GM23338 (cell line): ENCODE results near the gene TYW1. TPM values are rescaled to one million over a fixed set of nuclear protein-coding genes. Genes with fewer than 3 reads are reported as not detected.
"Not testable (repeated sequence)": the region's sequence is repeated elsewhere in the genome, so short reads cannot be mapped to it uniquely, and the experiment has no call there.

Experiments used
- ATAC-seq: fragments of 200-7000 bp; cut with Tn5 transposase; 3 replicates; pipeline ENCODE4 v1.9.1; 2020
- DNase-seq: peaks from one replicate; pipeline ENCODE4 v3.0.0-alpha.2; 2015; ENCODE audit warnings: low spot score
- H2AFZ ChIP-seq: fragments of 200-600 bp; sonication (generic); 2 replicates; pipeline ENCODE4 v1.8.0; 2016; ENCODE audit warnings: antibody characterized with exemption, mild to moderate bottlenecking, moderate library complexity
- H3F3A ChIP-seq: fragments of 200-600 bp; sonication (generic); replicated peaks from 2 replicates; pipeline ENCODE4 v1.8.0; 2017; ENCODE audit warnings: antibody characterized with exemption, mixed run types, low read depth
- H3K27ac ChIP-seq: fragments of 200-600 bp; sonication (generic); 2 replicates; pipeline ENCODE4 v1.6.1; 2016; ENCODE audit warnings: low read depth
- H3K27me3 ChIP-seq: fragments of 200-600 bp; sonication (generic); 2 replicates; pipeline ENCODE4 v1.8.0; 2016; ENCODE audit warnings: mild to moderate bottlenecking, mixed run types, moderate library complexity; ENCODE audit not compliant: insufficient read depth
- H3K36me3 ChIP-seq: fragments of 200-600 bp; sonication (generic); 2 replicates; pipeline ENCODE4 v1.8.0; 2016; ENCODE audit warnings: mild to moderate bottlenecking; ENCODE audit not compliant: insufficient read depth
- H3K4me1 ChIP-seq: fragments of 200-600 bp; sonication (generic); 2 replicates; pipeline ENCODE4 v1.8.0; 2016; ENCODE audit warnings: mild to moderate bottlenecking, moderate library complexity; ENCODE audit not compliant: insufficient read depth
- H3K4me2 ChIP-seq: fragments of 200-600 bp; sonication (generic); 2 replicates; pipeline ENCODE4 v1.7.1; 2017; ENCODE audit warnings: mixed run types
- H3K4me3 ChIP-seq: fragments of 200-600 bp; sonication (generic); 2 replicates; pipeline ENCODE4 v1.6.1; 2016; ENCODE audit warnings: mixed run types
- H3K79me2 ChIP-seq: fragments of 200-600 bp; sonication (generic); replicated peaks from 2 replicates; pipeline ENCODE4 v1.8.0; 2017; ENCODE audit warnings: mild to moderate bottlenecking; ENCODE audit not compliant: insufficient read depth
- H3K9me2 ChIP-seq: fragments of 200-600 bp; sonication (generic); 2 replicates; pipeline ENCODE4 v1.8.0; 2017; ENCODE audit not compliant: insufficient read depth
- H4K20me1 ChIP-seq: fragments of 200-600 bp; sonication (generic); replicated peaks from 2 replicates; pipeline ENCODE4 v1.8.0; 2017; ENCODE audit warnings: mild to moderate bottlenecking; ENCODE audit not compliant: insufficient read depth
- H3K27ac Mint-ChIP-seq: 2 replicates; pipeline ENCODE4 v1.8.0; 2020; ENCODE audit warnings: inconsistent platforms, mild to moderate bottlenecking, moderate library complexity, mixed read lengths
- H3K27me3 Mint-ChIP-seq: 3 replicates; pipeline ENCODE4 v1.8.0; 2022; ENCODE audit warnings: low read depth, mild to moderate bottlenecking, moderate library complexity, mixed read lengths, inconsistent platforms; ENCODE audit not compliant: insufficient read depth, poor library complexity
- H3K36me3 Mint-ChIP-seq: 3 replicates; pipeline ENCODE4 v1.8.0; 2021; ENCODE audit warnings: low read depth, mild to moderate bottlenecking, inconsistent platforms, moderate library complexity, mixed read lengths
- H3K4me1 Mint-ChIP-seq: 3 replicates; pipeline ENCODE4 v1.8.0; 2020; ENCODE audit warnings: mild to moderate bottlenecking, inconsistent platforms, mixed read lengths
- H3K4me3 Mint-ChIP-seq: 3 replicates; pipeline ENCODE4 v1.8.0; 2021; ENCODE audit warnings: moderate library complexity, mild to moderate bottlenecking, inconsistent platforms, mixed read lengths
- H3K9me3 Mint-ChIP-seq: 3 replicates; pipeline ENCODE4 v1.8.0; 2020; ENCODE audit warnings: moderate library complexity, mild to moderate bottlenecking, inconsistent platforms, mixed read lengths
- CREB1 ChIP-seq: fragments of 250-450 bp; sonication (Bioruptor Pico); IDR thresholded peaks from 2 replicates; pipeline ENCODE4 v1.5.0; 2020; ENCODE audit warnings: low read depth, mild to moderate bottlenecking, moderate library complexity
- EZH2 ChIP-seq: fragments of 200-600 bp; sonication (generic); IDR thresholded peaks from one replicate; pipeline ENCODE4 v1.8.0; 2017; ENCODE audit warnings: antibody characterized with exemption, mild to moderate bottlenecking, low read depth; ENCODE audit not compliant: unreplicated experiment
- EZH2phosphoT487 ChIP-seq: fragments of 200-600 bp; sonication (generic); IDR thresholded peaks from one replicate; pipeline ENCODE4 v1.8.1; 2018; ENCODE audit warnings: antibody characterized with exemption; ENCODE audit not compliant: unreplicated experiment
- JUNB ChIP-seq: IDR thresholded peaks from one replicate; pipeline ENCODE4 v1.6.1; 2016; ENCODE audit warnings: antibody characterized with exemption; ENCODE audit not compliant: unreplicated experiment
- POLR2AphosphoS5 ChIP-seq: IDR thresholded peaks from 2 replicates; pipeline ENCODE4 v1.6.1; 2016; ENCODE audit warnings: antibody characterized with exemption, low read depth
- polyA plus RNA-seq: library from polyadenylated mRNA; unstranded; fragments of >200 nt; fragmentation: Nextera tagmentation; extraction: Ambion mirVana; gene quantifications from 2 replicates; pipeline ENCODE4 v1.2.1, GENCODE V29; 2016
- total RNA-seq: library from RNA; depleted of rRNA; stranded (reverse); fragments of >200 nt; shearing (Covaris generic); gene quantifications from 2 replicates; pipeline ENCODE4 v1.2.3, GENCODE V29; 2014
- TF ChIP-seq, protein P1 (sequence below): IDR thresholded peaks from 2 replicates; pipeline ENCODE4 v1.6.1; 2016; ENCODE audit warnings: antibody characterized with exemption
- TF ChIP-seq, protein P2 (sequence below): IDR thresholded peaks from one replicate; pipeline ENCODE4 v1.6.1; 2018; ENCODE audit warnings: antibody characterized with exemption; ENCODE audit not compliant: unreplicated experiment
- TF ChIP-seq, protein P3 (sequence below): fragments of 250-450 bp; sonication (Bioruptor Pico); IDR thresholded peaks from 2 replicates; pipeline ENCODE4 v1.5.0; 2020; ENCODE audit warnings: mild to moderate bottlenecking, moderate library complexity

The TYW1 gene
- total and polyA plus RNA-seq, 2 experiments from 2014 or later, result 15.2 to 18.1 TPM

- no peaks in the 10 kb centered on the region for H3K27me3 Mint-ChIP-seq
- no peaks in the 10 kb centered on the region for H3K9me2 ChIP-seq
- no peak for DNase-seq
- no peak overlapping the region for H2AFZ ChIP-seq
- H3K36me3 Mint-ChIP-seq, result peaks cover 22% of the 10 kb centered on the region
- no peaks in the 10 kb centered on the region for H3K4me1 ChIP-seq
- no peaks in the 10 kb centered on the region for H4K20me1 ChIP-seq
- H3K4me3 Mint-ChIP-seq, result no peak overlapping the region
- H3K9me3 Mint-ChIP-seq, result no peaks in the 10 kb centered on the region
- H3K4me2 ChIP-seq, result no peak overlapping the region
- no peaks in the 10 kb centered on the region for H3F3A ChIP-seq
- no peak for ATAC-seq
- no peaks in the 10 kb centered on the region for H3K79me2 ChIP-seq
- H3K27ac ChIP-seq, result no peak overlapping the region
- no peaks in the 10 kb centered on the region for H3K36me3 ChIP-seq
- H3K27me3 ChIP-seq, result no peaks in the 10 kb centered on the region
- H3K4me1 Mint-ChIP-seq, result no peaks in the 10 kb centered on the region
- no peak overlapping the region for H3K4me3 ChIP-seq
- TF ChIP-seq, protein P1, sequence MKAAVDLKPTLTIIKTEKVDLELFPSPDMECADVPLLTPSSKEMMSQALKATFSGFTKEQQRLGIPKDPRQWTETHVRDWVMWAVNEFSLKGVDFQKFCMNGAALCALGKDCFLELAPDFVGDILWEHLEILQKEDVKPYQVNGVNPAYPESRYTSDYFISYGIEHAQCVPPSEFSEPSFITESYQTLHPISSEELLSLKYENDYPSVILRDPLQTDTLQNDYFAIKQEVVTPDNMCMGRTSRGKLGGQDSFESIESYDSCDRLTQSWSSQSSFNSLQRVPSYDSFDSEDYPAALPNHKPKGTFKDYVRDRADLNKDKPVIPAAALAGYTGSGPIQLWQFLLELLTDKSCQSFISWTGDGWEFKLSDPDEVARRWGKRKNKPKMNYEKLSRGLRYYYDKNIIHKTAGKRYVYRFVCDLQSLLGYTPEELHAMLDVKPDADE, result no peak
- TF ChIP-seq CREB1 (CRISPR knock-in tag) (no peak), JUNB (no peak), EZH2 (no peak), POLR2AphosphoS5 (no peak), EZH2phosphoT487 (no peak)
- TF ChIP-seq, protein P2, sequence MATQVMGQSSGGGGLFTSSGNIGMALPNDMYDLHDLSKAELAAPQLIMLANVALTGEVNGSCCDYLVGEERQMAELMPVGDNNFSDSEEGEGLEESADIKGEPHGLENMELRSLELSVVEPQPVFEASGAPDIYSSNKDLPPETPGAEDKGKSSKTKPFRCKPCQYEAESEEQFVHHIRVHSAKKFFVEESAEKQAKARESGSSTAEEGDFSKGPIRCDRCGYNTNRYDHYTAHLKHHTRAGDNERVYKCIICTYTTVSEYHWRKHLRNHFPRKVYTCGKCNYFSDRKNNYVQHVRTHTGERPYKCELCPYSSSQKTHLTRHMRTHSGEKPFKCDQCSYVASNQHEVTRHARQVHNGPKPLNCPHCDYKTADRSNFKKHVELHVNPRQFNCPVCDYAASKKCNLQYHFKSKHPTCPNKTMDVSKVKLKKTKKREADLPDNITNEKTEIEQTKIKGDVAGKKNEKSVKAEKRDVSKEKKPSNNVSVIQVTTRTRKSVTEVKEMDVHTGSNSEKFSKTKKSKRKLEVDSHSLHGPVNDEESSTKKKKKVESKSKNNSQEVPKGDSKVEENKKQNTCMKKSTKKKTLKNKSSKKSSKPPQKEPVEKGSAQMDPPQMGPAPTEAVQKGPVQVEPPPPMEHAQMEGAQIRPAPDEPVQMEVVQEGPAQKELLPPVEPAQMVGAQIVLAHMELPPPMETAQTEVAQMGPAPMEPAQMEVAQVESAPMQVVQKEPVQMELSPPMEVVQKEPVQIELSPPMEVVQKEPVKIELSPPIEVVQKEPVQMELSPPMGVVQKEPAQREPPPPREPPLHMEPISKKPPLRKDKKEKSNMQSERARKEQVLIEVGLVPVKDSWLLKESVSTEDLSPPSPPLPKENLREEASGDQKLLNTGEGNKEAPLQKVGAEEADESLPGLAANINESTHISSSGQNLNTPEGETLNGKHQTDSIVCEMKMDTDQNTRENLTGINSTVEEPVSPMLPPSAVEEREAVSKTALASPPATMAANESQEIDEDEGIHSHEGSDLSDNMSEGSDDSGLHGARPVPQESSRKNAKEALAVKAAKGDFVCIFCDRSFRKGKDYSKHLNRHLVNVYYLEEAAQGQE, result no peak
- TF ChIP-seq, protein P3, sequence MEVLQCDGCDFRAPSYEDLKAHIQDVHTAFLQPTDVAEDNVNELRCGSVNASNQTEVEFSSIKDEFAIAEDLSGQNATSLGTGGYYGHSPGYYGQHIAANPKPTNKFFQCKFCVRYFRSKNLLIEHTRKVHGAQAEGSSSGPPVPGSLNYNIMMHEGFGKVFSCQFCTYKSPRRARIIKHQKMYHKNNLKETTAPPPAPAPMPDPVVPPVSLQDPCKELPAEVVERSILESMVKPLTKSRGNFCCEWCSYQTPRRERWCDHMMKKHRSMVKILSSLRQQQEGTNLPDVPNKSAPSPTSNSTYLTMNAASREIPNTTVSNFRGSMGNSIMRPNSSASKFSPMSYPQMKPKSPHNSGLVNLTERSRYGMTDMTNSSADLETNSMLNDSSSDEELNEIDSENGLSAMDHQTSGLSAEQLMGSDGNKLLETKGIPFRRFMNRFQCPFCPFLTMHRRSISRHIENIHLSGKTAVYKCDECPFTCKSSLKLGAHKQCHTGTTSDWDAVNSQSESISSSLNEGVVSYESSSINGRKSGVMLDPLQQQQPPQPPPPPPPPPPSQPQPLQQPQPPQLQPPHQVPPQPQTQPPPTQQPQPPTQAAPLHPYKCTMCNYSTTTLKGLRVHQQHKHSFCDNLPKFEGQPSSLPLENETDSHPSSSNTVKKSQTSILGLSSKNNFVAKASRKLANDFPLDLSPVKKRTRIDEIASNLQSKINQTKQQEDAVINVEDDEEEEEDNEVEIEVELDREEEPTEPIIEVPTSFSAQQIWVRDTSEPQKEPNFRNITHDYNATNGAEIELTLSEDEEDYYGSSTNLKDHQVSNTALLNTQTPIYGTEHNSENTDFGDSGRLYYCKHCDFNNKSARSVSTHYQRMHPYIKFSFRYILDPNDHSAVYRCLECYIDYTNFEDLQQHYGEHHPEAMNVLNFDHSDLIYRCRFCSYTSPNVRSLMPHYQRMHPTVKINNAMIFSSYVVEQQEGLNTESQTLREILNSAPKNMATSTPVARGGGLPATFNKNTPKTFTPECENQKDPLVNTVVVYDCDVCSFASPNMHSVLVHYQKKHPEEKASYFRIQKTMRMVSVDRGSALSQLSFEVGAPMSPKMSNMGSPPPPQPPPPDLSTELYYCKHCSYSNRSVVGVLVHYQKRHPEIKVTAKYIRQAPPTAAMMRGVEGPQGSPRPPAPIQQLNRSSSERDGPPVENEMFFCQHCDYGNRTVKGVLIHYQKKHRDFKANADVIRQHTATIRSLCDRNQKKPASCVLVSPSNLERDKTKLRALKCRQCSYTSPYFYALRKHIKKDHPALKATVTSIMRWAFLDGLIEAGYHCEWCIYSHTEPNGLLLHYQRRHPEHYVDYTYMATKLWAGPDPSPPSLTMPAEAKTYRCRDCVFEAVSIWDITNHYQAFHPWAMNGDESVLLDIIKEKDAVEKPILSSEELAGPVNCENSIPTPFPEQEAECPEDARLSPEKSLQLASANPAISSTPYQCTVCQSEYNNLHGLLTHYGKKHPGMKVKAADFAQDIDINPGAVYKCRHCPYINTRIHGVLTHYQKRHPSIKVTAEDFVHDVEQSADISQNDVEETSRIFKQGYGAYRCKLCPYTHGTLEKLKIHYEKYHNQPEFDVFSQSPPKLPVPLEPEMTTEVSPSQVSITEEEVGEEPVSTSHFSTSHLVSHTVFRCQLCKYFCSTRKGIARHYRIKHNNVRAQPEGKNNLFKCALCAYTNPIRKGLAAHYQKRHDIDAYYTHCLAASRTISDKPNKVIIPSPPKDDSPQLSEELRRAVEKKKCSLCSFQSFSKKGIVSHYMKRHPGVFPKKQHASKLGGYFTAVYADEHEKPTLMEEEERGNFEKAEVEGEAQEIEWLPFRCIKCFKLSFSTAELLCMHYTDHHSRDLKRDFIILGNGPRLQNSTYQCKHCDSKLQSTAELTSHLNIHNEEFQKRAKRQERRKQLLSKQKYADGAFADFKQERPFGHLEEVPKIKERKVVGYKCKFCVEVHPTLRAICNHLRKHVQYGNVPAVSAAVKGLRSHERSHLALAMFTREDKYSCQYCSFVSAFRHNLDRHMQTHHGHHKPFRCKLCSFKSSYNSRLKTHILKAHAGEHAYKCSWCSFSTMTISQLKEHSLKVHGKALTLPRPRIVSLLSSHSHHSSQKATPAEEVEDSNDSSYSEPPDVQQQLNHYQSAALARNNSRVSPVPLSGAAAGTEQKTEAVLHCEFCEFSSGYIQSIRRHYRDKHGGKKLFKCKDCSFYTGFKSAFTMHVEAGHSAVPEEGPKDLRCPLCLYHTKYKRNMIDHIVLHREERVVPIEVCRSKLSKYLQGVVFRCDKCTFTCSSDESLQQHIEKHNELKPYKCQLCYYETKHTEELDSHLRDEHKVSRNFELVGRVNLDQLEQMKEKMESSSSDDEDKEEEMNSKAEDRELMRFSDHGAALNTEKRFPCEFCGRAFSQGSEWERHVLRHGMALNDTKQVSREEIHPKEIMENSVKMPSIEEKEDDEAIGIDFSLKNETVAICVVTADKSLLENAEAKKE (CRISPR knock-in tag), result no peak
- no peak overlapping the region for H3K27ac Mint-ChIP-seq
These were observed 60.0 kb downstream of the TYW1 start for GRCh38 chr7:67056683-67057082.

DNA sequence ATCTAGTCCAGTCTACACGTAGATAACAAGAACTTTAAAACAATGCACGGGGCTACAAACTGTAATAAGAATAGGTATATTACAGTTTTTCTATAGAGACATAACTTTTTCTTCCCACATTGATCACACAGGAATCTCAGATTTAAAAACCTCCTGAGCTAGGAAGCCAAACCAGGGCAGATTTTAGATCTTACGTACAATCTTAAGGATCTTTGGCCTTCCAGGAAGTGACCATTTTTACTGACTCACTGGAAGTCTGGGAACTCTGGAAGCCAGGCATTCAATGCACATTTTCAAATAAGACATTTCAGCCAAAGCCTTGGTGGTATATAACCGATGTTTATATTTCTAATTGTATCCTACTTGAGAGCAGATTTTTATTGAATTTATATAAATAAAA, 64.7 kb downstream of the TYW1 start:
- not testable (repeated sequence) for H3K4me1 ChIP-seq, H3K4me3 ChIP-seq, H3K27me3 Mint-ChIP-seq, H2AFZ ChIP-seq, H3K27me3 ChIP-seq, H3K4me1 Mint-ChIP-seq, H3K9me2 ChIP-seq, H3F3A ChIP-seq, H3K79me2 ChIP-seq, H3K9me3 Mint-ChIP-seq, H4K20me1 ChIP-seq, DNase-seq, H3K36me3 ChIP-seq, H3K27ac Mint-ChIP-seq, ATAC-seq, H3K4me2 ChIP-seq, H3K27ac ChIP-seq, H3K4me3 Mint-ChIP-seq
- H3K36me3 Mint-ChIP-seq, result peaks cover 27% of the 10 kb centered on the region
